ENCODE results near the gene MARCHF3.

GRCh38 chr5:126847826-126848251, 182.5 kb downstream of the MARCHF3 start:
- no peak for TF ChIP-seq FOXM1 (CRISPR knock-in tag; IDR thresholded peaks at IDR 0.05)
- TF ChIP-seq PREB (CRISPR knock-in tag; IDR thresholded peaks at IDR 0.05), result no peak
